ENCODE data around the gene ARHGAP44. TPM values are rescaled to one million over a fixed set of nuclear protein-coding genes. Genes with fewer than 3 reads are reported as not detected.

ARHGAP44 gene
- total and polyA plus RNA-seq, 2 experiments from 2014 or later, result 4.6 to 5.4 TPM

GRCh38 chr17:12794919-12795532, 5.7 kb downstream of the ARHGAP44 start:
- Histone ChIP-seq H3K9me2 (replicated peaks; ENCODE audit: insufficient read depth) (no peaks in the 10 kb centered on the region), H3K4me1 (ENCODE audit: insufficient read depth) (peaks cover 8% of the 10 kb centered on the region), H3K79me2 (peaks cover 31% of the 10 kb centered on the region), H4K20me1 (ENCODE audit: insufficient read depth, poor library complexity, severe bottlenecking) (no peaks in the 10 kb centered on the region), H3K4me3 (no peak overlapping the region), H3K9me3 (ENCODE audit: low read depth) (no peaks in the 10 kb centered on the region), H3K4me2 (no peak overlapping the region), H3K27ac (no peak overlapping the region), H2AFZ (no peak overlapping the region), H3K36me3 (replicated peaks; ENCODE audit: insufficient read depth, low read depth) (no peaks in the 10 kb centered on the region), H3K27me3 (no peaks in the 10 kb centered on the region)
- WGBS (ENCODE audit: low lambda C conversion rate, missing lambda C conversion rate), result 59% methylated on average over 6 of the region's 6 CpGs
- TF ChIP-seq EZH2 (IDR thresholded peaks at IDR 0.05; ENCODE audit: borderline replicate concordance) (no peak), CTCF (IDR thresholded peaks at IDR 0.05; ENCODE audit: poor library complexity) (no peak), EZH2phosphoT487 (IDR thresholded peaks at IDR 0.05; ENCODE audit: low read depth, severe bottlenecking, unreplicated experiment) (no peak)
- DNase-seq (ENCODE audit: low spot score), result no peak

GRCh38 chr17:12800855-12801365, 11.6 kb downstream of the ARHGAP44 start:
- no peaks in the 10 kb centered on the region for H3K9me2 ChIP-seq (replicated peaks; ENCODE audit: insufficient read depth)
- H3K36me3 ChIP-seq (replicated peaks; ENCODE audit: insufficient read depth, low read depth), result no peaks in the 10 kb centered on the region
- H3K27ac ChIP-seq, result no peak overlapping the region
- peaks cover 13% of the 10 kb centered on the region for H3K4me1 ChIP-seq (ENCODE audit: insufficient read depth)
- H3K4me3 ChIP-seq, result no peak overlapping the region
- H2AFZ ChIP-seq, result no peak overlapping the region
- TF ChIP-seq EZH2 (IDR thresholded peaks at IDR 0.05; ENCODE audit: borderline replicate concordance) (no peak), EZH2phosphoT487 (IDR thresholded peaks at IDR 0.05; ENCODE audit: low read depth, severe bottlenecking, unreplicated experiment) (no peak), CTCF (IDR thresholded peaks at IDR 0.05; ENCODE audit: poor library complexity) (no peak)
- no peaks in the 10 kb centered on the region for H3K27me3 ChIP-seq
- no peaks in the 10 kb centered on the region for H4K20me1 ChIP-seq (ENCODE audit: insufficient read depth, poor library complexity, severe bottlenecking)
- no peak for DNase-seq (ENCODE audit: low spot score)
- H3K9me3 ChIP-seq (ENCODE audit: low read depth), result no peaks in the 10 kb centered on the region
- peak overlapping the region; percentile 59 for H3K4me2 ChIP-seq
- H3K79me2 ChIP-seq, result peaks cover 20% of the 10 kb centered on the region
- WGBS (ENCODE audit: low lambda C conversion rate, missing lambda C conversion rate), result 61% methylated on average over 3 of the region's 3 CpGs

- H3K27me3 ChIP-seq, result no peaks in the 10 kb centered on the region
- no peak overlapping the region for H3K4me2 ChIP-seq
- 93% methylated on average over 1 of the region's 1 CpG for WGBS (ENCODE audit: low lambda C conversion rate, missing lambda C conversion rate)
- no peak for DNase-seq (ENCODE audit: low spot score)
- H4K20me1 ChIP-seq (ENCODE audit: insufficient read depth, poor library complexity, severe bottlenecking), result no peaks in the 10 kb centered on the region
- H3K79me2 ChIP-seq, result no peaks in the 10 kb centered on the region
- no peaks in the 10 kb centered on the region for H3K9me3 ChIP-seq (ENCODE audit: low read depth)
- no peak overlapping the region for H3K4me3 ChIP-seq
- no peak overlapping the region for H3K27ac ChIP-seq
- no peaks in the 10 kb centered on the region for H3K9me2 ChIP-seq (replicated peaks; ENCODE audit: insufficient read depth)
- H2AFZ ChIP-seq, result no peak overlapping the region
- no peak for TF ChIP-seq EZH2 (IDR thresholded peaks at IDR 0.05; ENCODE audit: borderline replicate concordance)
- TF ChIP-seq CTCF (IDR thresholded peaks at IDR 0.05; ENCODE audit: poor library complexity), result no peak
- TF ChIP-seq EZH2phosphoT487 (IDR thresholded peaks at IDR 0.05; ENCODE audit: low read depth, severe bottlenecking, unreplicated experiment), result no peak
- peaks cover 2% of the 10 kb centered on the region for H3K4me1 ChIP-seq (ENCODE audit: insufficient read depth)
- no peaks in the 10 kb centered on the region for H3K36me3 ChIP-seq (replicated peaks; ENCODE audit: insufficient read depth, low read depth)
Observed at GRCh38 chr17:12806630-12807029, 17.3 kb downstream of the ARHGAP44 start.
